ENCODE results near the gene SCO2.

Gene SCO2

DNA sequence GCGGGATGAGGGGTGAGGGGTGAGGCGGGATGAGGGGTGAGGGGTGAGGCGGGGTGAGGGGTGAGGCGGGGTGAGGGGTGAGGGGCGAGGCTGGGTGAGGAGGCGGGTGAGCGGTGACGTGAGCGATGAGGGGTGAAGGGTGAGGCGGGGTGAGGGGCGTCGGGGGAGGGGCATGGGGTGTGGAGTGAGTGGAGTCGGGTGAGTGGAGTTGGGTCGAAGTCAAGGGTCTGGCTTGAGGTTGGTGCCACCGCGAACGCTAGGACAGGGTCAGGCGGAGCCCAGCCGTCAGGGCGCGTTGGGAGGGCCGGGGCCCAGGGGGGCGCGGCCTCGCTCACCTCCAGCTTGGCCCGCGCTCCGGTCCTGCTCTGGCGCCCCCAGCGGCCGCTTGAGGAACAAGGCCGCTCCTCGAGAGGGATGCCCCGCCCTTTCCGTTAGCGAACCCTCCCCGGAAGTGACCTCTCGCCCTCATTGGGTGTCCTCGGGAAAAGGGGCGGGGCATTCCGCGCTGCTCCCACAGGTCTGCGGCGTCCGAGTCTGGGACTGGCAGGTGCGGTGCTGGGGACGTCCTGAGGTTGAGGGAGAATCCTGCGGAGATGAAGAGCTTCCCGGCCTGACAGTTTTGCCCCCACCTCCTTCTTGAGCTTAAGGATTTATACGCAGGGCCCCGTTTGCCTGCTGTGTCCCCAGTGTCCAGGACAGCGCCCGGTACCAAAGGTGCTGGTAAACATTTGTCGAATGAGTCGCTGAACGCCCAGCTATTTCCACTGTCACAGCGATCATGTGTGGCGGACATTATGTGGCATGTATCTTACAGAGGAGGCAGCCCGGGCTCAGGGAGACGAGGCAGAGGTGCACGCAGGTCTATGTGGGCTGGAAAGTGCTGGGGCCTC lies 37.4 kb upstream of the SCO2 start, which contains the start of gene SYCE3:
Gene SYCE3 (minus strand): TSS at position 397 of the 890 bp plus-strand sequence. CDS start 6,514 bp downstream, outside the sequence.
- no peak within 1 kb of the TSS for H2BK12ac ChIP-seq (ENCODE audit: low read length)
- no peak within 1 kb of the TSS for H2BK120ac ChIP-seq (ENCODE audit: insufficient read depth, low read length, poor library complexity)
- H3K23ac ChIP-seq (ENCODE audit: low read length) = no peak within 1 kb of the TSS
- H3K4me1 ChIP-seq (ENCODE audit: control insufficient read depth in 1 of 2, insufficient read depth in 2 of 2, low read length in 2 of 2) = peaks cover 5 to 8% of the 10 kb centered on the region in 2 experiments
- H3K14ac ChIP-seq (ENCODE audit: low read length) = peak within 1 kb of the TSS; percentile 24
- no peaks in the 10 kb centered on the region for H3K9me3 ChIP-seq (ENCODE audit: insufficient read depth, low read depth, low read length)
- H3K27ac ChIP-seq (ENCODE audit: low read depth, low read length) = no peak within 1 kb of the TSS
- H3K79me2 ChIP-seq (ENCODE audit: control insufficient read depth, insufficient read depth, low read length, poor library complexity) = no peaks in the 10 kb centered on the region
- H3K4ac ChIP-seq (ENCODE audit: low read depth, low read length) = no peak within 1 kb of the TSS
- H2AFZ ChIP-seq (ENCODE audit: insufficient read depth, low read length, poor library complexity) = peak within 1 kb of the TSS; percentile 69
- H2BK5ac ChIP-seq (ENCODE audit: low read depth, low read length, poor library complexity) = no peak within 1 kb of the TSS
- peak within 1 kb of the TSS; percentile 1 for H3K9ac ChIP-seq (ENCODE audit: low read length)
- peak within 1 kb of the TSS; percentile 93 for H3K4me2 ChIP-seq (ENCODE audit: low read length)
- peak within 1 kb of the TSS; percentile 5 for H3K18ac ChIP-seq (ENCODE audit: low read length)
- DNase-seq = peak; percentile 97 to 99
- peak within 1 kb of the TSS; percentile 69 for H4K8ac ChIP-seq (ENCODE audit: low read depth, low read length)
- H4K91ac ChIP-seq (ENCODE audit: low read depth, low read length) = peak within 1 kb of the TSS; percentile 56
- H4K12ac ChIP-seq (ENCODE audit: low read depth, low read length) = peak within 1 kb of the TSS; percentile 83
- no peak within 1 kb of the TSS for H2AK5ac ChIP-seq (ENCODE audit: low read length)
- H3K79me1 ChIP-seq (ENCODE audit: low read length) = peaks cover 1% of the 10 kb centered on the region
- H3K4me3 ChIP-seq (ENCODE audit: low read depth, low read length) = peak within 1 kb of the TSS; percentile 50
- no CpG with 5 or more reads among the region's 61 CpGs for WGBS (ENCODE audit: extremely low coverage, insufficient coverage, insufficient read length)
- no peaks in the 10 kb centered on the region for H3K27me3 ChIP-seq (ENCODE audit: insufficient read depth, low read length)
- peaks cover 1 to 3% of the 10 kb centered on the region in 2 experiments for H3K36me3 ChIP-seq (ENCODE audit: control insufficient read depth in 1 of 2, insufficient read depth in 2 of 2, low read length in 2 of 2)

DNA sequence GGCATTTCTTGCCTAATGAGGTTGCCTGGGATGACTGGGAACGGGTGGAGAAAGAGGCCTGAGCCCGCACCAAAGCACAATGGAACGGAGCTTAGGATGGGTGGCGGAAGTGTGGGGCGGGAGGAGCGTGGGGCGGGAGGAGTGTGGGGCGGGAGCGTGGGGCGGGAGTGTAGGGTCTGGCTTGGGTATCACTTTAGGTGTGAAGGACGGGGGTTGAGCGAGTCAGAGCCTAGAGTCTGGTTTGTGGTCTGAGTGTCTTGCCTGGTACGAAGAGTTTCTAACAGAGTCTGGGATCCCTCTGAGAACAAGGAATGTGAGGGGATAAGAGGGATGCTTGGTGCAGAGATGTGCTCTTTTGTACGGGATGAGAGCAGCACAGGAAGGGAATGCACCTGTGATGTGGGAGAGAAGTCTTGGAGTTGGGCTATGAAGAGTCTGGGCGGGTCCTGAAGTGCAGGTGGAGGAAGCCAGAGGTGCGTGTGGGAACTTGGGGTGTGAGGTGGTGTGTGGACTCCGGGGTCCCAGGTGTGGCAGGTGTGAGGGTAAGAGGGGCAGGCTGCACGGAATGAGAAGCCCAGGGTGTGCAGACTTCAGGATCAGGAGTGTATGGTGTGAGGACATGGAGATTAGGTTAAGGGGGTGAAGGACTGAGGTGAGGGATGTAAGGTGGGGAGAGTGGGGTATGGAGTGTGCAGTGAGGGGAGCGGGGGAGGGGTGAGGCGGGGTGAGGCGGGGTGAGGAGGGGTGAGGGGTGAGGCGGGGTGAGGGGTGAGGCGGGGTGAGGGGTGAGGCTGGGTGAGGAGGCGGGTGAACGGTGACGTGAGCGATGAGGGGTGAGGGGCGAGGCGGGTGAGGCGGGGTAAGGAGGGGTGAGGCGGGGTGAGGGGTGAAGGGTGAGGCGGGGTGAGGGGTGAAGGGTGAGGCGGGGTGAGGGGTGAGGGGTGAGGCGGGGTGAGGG lies 36.3 kb upstream of the SCO2 start:
- Histone ChIP-seq H3K4ac (ENCODE audit: low read depth, low read length) (no peak overlapping the region), H4K12ac (ENCODE audit: low read depth, low read length) (no peak overlapping the region), H3K79me1 (ENCODE audit: low read length) (peaks cover 1% of the 10 kb centered on the region), H2BK5ac (ENCODE audit: low read depth, low read length, poor library complexity) (no peak overlapping the region), H3K18ac (ENCODE audit: low read length) (no peak overlapping the region), H3K36me3 (ENCODE audit: control insufficient read depth in 1 of 2, insufficient read depth in 2 of 2, low read length in 2 of 2) (no peaks in the 10 kb centered on the region), H3K4me1 (ENCODE audit: control insufficient read depth in 1 of 2, insufficient read depth in 2 of 2, low read length in 2 of 2) (peaks cover 5 to 8% of the 10 kb centered on the region in 2 experiments), H3K14ac (ENCODE audit: low read length) (no peak overlapping the region), H3K4me2 (ENCODE audit: low read length) (no peak overlapping the region), H2BK120ac (ENCODE audit: insufficient read depth, low read length, poor library complexity) (no peak overlapping the region), H3K23ac (ENCODE audit: low read length) (no peak overlapping the region), H3K9ac (ENCODE audit: low read length) (no peak overlapping the region), H3K27ac (ENCODE audit: low read depth, low read length) (no peak overlapping the region), H4K8ac (ENCODE audit: low read depth, low read length) (no peak overlapping the region), H2AFZ (ENCODE audit: insufficient read depth, low read length, poor library complexity) (no peak overlapping the region), H3K4me3 (ENCODE audit: low read depth, low read length) (no peak overlapping the region), H2BK12ac (ENCODE audit: low read length) (no peak overlapping the region), H3K27me3 (ENCODE audit: insufficient read depth, low read length) (no peaks in the 10 kb centered on the region), H4K91ac (ENCODE audit: low read depth, low read length) (no peak overlapping the region), H2AK5ac (ENCODE audit: low read length) (no peak overlapping the region), H3K9me3 (ENCODE audit: insufficient read depth, low read depth, low read length) (no peaks in the 10 kb centered on the region), H3K79me2 (ENCODE audit: control insufficient read depth, insufficient read depth, low read length, poor library complexity) (no peaks in the 10 kb centered on the region)
- no CpG with 5 or more reads among the region's 34 CpGs for WGBS (ENCODE audit: extremely low coverage, insufficient coverage, insufficient read length)
- DNase-seq = peak; percentile 30 to 47

GRCh38 chr22:50560034-50560433 lies 34.6 kb upstream of the SCO2 start:
- DNase-seq = no peak
- Histone ChIP-seq H3K79me2 (ENCODE audit: control insufficient read depth, insufficient read depth, low read length, poor library complexity) (no peaks in the 10 kb centered on the region), H3K4me3 (ENCODE audit: low read depth, low read length) (no peak overlapping the region), H3K9me3 (ENCODE audit: insufficient read depth, low read depth, low read length) (no peaks in the 10 kb centered on the region), H3K9ac (ENCODE audit: low read length) (no peak overlapping the region), H2BK5ac (ENCODE audit: low read depth, low read length, poor library complexity) (no peak overlapping the region), H3K14ac (ENCODE audit: low read length) (no peak overlapping the region), H3K27me3 (ENCODE audit: insufficient read depth, low read length) (no peaks in the 10 kb centered on the region), H4K12ac (ENCODE audit: low read depth, low read length) (no peak overlapping the region), H4K91ac (ENCODE audit: low read depth, low read length) (no peak overlapping the region), H3K27ac (ENCODE audit: low read depth, low read length) (no peak overlapping the region), H3K23ac (ENCODE audit: low read length) (no peak overlapping the region), H2BK120ac (ENCODE audit: insufficient read depth, low read length, poor library complexity) (no peak overlapping the region), H3K36me3 (ENCODE audit: control insufficient read depth in 1 of 2, insufficient read depth in 2 of 2, low read length in 2 of 2) (no peaks in the 10 kb centered on the region), H2BK12ac (ENCODE audit: low read length) (no peak overlapping the region), H3K4me2 (ENCODE audit: low read length) (no peak overlapping the region), H2AK5ac (ENCODE audit: low read length) (no peak overlapping the region), H2AFZ (ENCODE audit: insufficient read depth, low read length, poor library complexity) (no peak overlapping the region), H3K79me1 (ENCODE audit: low read length) (peaks cover 1% of the 10 kb centered on the region), H4K8ac (ENCODE audit: low read depth, low read length) (no peak overlapping the region), H3K4me1 (ENCODE audit: control insufficient read depth in 1 of 2, insufficient read depth in 2 of 2, low read length in 2 of 2) (peaks cover 5 to 8% of the 10 kb centered on the region in 2 experiments), H3K18ac (ENCODE audit: low read length) (no peak overlapping the region), H3K4ac (ENCODE audit: low read depth, low read length) (no peak overlapping the region)
- no CpG with 5 or more reads among the region's 3 CpGs for WGBS (ENCODE audit: extremely low coverage, insufficient coverage, insufficient read length)

GRCh38 chr22:50556703-50557102 lies 31.3 kb upstream of the SCO2 start:
- Histone ChIP-seq H3K79me2 (ENCODE audit: control insufficient read depth, insufficient read depth, low read length, poor library complexity) (no peaks in the 10 kb centered on the region), H2BK12ac (ENCODE audit: low read length) (no peak overlapping the region), H3K4ac (ENCODE audit: low read depth, low read length) (no peak overlapping the region), H4K12ac (ENCODE audit: low read depth, low read length) (no peak overlapping the region), H3K18ac (ENCODE audit: low read length) (no peak overlapping the region), H4K91ac (ENCODE audit: low read depth, low read length) (no peak overlapping the region), H2BK120ac (ENCODE audit: insufficient read depth, low read length, poor library complexity) (no peak overlapping the region), H2AK5ac (ENCODE audit: low read length) (no peak overlapping the region), H3K36me3 (ENCODE audit: control insufficient read depth in 1 of 2, insufficient read depth in 2 of 2, low read length in 2 of 2) (no peaks in the 10 kb centered on the region), H3K9ac (ENCODE audit: low read length) (no peak overlapping the region), H3K27me3 (ENCODE audit: insufficient read depth, low read length) (no peaks in the 10 kb centered on the region), H4K8ac (ENCODE audit: low read depth, low read length) (no peak overlapping the region), H3K27ac (ENCODE audit: low read depth, low read length) (no peak overlapping the region), H3K4me1 (ENCODE audit: control insufficient read depth in 1 of 2, insufficient read depth in 2 of 2, low read length in 2 of 2) (no peaks in the 10 kb centered on the region), H3K79me1 (ENCODE audit: low read length) (no peaks in the 10 kb centered on the region), H3K14ac (ENCODE audit: low read length) (no peak overlapping the region), H3K23ac (ENCODE audit: low read length) (no peak overlapping the region), H3K4me3 (ENCODE audit: low read depth, low read length) (no peak overlapping the region), H3K4me2 (ENCODE audit: low read length) (no peak overlapping the region), H2AFZ (ENCODE audit: insufficient read depth, low read length, poor library complexity) (no peak overlapping the region), H2BK5ac (ENCODE audit: low read depth, low read length, poor library complexity) (no peak overlapping the region), H3K9me3 (ENCODE audit: insufficient read depth, low read depth, low read length) (no peaks in the 10 kb centered on the region)
- no CpG with 5 or more reads among the region's 5 CpGs for WGBS (ENCODE audit: extremely low coverage, insufficient coverage, insufficient read length)
- DNase-seq = no peak

All from trophoblast cell (in vitro differentiated cells and primary cell).